Measurements from ENCODE around the gene GMNN. TPM values are rescaled to one million over a fixed set of nuclear protein-coding genes. Genes with fewer than 3 reads are reported as not detected.

Gene GMNN
- polyA plus RNA-seq, 3 donors: 2.6 to 5.2 (median 2.9) TPM

DNA sequence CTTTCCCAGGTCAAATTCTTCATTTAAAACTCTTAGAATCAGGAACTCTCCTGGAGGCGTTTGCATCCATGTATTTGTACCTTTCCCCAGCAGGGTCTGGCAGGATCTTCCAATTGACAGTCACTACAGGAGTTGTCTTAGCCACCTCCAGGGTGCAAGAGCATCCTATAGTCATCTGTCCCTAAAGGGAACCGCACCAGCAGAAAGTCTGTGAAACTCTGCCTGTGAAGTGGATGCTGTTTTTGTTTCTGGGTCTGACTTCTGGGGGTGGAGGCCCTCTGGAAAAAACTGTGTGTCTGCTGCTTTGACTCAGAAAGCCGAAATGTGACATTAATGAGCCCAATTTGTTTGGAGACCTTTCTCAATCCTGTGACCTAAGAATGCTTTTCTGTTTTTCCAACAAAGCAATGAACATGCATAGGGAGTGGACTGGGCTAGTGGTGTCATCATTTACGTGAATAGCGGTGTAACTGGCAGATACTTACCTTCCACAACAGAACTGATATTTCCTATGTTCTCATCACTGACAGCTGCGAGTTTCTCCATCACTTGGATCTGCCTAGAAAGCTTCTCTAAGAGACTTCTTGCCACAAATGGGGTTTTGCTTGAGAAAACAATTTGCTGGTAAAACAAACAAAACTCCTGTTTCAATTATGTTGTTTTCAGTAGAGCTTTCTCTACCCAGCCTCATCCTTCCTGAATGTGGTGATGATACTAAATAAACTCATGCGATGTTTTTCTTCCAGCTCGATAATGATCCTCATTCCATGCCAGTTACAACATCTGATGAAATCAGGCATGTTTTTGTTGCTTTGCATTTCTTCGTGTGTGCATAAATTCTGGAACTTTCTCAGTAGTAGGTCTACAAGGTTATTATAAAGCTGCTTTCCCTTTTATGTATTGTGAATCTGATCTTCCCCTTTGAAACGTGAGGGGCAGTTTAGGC is 57.3 kb downstream of the GMNN start:
- WGBS (ENCODE audit: insufficient coverage): 85% methylated on average over 4 of the region's 10 CpGs
- Mint-ChIP-seq H3K36me3 (peaks cover 92 to 98% of the 10 kb centered on the region in 2 donors), H3K4me3 (no peak overlapping the region), H3K9me3 (no peaks in the 10 kb centered on the region), H3K27ac (peak overlapping the region in 2 of 7 donors; percentile 62 to 68), H3K27me3 (ENCODE audit: low read depth in 3 of 3) (peaks cover 0 to 2% (median 0%) of the 10 kb centered on the region in 3 donors), H3K4me1 (no peaks in the 10 kb centered on the region)
- TF ChIP-seq, protein P1, sequence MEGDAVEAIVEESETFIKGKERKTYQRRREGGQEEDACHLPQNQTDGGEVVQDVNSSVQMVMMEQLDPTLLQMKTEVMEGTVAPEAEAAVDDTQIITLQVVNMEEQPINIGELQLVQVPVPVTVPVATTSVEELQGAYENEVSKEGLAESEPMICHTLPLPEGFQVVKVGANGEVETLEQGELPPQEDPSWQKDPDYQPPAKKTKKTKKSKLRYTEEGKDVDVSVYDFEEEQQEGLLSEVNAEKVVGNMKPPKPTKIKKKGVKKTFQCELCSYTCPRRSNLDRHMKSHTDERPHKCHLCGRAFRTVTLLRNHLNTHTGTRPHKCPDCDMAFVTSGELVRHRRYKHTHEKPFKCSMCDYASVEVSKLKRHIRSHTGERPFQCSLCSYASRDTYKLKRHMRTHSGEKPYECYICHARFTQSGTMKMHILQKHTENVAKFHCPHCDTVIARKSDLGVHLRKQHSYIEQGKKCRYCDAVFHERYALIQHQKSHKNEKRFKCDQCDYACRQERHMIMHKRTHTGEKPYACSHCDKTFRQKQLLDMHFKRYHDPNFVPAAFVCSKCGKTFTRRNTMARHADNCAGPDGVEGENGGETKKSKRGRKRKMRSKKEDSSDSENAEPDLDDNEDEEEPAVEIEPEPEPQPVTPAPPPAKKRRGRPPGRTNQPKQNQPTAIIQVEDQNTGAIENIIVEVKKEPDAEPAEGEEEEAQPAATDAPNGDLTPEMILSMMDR (IDR thresholded peaks at IDR 0.05): no peak
- Histone ChIP-seq H3K36me3 (replicated peaks in 1 of 2; ENCODE audit: control insufficient read depth in 1 of 2, insufficient read depth in 2 of 2, low read length in 2 of 2) (peaks cover 92 to 100% of the 10 kb centered on the region in 2 donors), H3K9ac (ENCODE audit: insufficient read depth, low read length, poor library complexity, severe bottlenecking) (no peak overlapping the region), H3K27ac (ENCODE audit: low read depth in 1 of 2, low read length in 2 of 2) (peak overlapping the region in 1 of 2 donors; percentile 21), H4K20me1 (ENCODE audit: insufficient read depth, low read length) (peaks cover 99% of the 10 kb centered on the region), H3K4me3 (replicated peaks in 1 of 3; ENCODE audit: low read depth in 2 of 3, low read length in 3 of 3) (no peak overlapping the region), H3K27me3 (ENCODE audit: control insufficient read depth in 2 of 2, insufficient read depth in 2 of 2, low read length in 2 of 2) (no peaks in the 10 kb centered on the region), H3K79me2 (ENCODE audit: insufficient read depth, low read length) (no peaks in the 10 kb centered on the region), H3K4me1 (ENCODE audit: control insufficient read depth in 1 of 2, insufficient read depth in 2 of 2, low read length in 2 of 2) (no peaks in the 10 kb centered on the region), H3K4me2 (replicated peaks; ENCODE audit: extremely low read depth, low read length, poor library complexity, severe bottlenecking) (no peak overlapping the region), H3K9me3 (replicated peaks in 1 of 2; ENCODE audit: control insufficient read depth in 1 of 2, insufficient read depth in 1 of 2, low read length in 2 of 2) (no peaks in the 10 kb centered on the region), H2AFZ (ENCODE audit: insufficient read depth, low read depth, low read length, poor library complexity, severe bottlenecking) (no peak overlapping the region)
- intact Hi-C loops (cut with micrococcal nuclease): no loop called here
- no peak for DNase-seq

DNA sequence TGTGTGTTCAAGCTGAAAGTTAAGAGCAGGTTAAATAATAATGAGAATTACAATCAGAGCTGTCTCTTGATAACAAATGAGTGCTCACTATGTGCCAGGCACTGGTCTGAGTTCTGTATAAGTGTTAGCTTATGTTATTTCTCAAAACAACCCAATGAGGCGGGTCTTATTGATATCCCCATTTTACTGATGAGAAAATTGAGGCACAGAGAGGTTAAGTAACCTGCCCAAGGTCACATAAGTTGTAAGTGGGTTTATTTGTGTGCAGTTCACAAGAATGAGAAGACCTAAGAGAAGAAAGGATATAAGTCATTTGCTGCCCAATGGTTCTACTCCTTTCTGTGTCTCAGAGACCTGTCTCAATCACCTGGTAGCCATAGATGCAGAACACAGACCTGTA is 58.1 kb downstream of the GMNN start:
- H3K36me3 ChIP-seq (replicated peaks in 1 of 2; ENCODE audit: control insufficient read depth in 1 of 2, insufficient read depth in 2 of 2, low read length in 2 of 2): peaks cover 90 to 100% of the 10 kb centered on the region in 2 donors
- H3K36me3 Mint-ChIP-seq: peaks cover 87 to 96% of the 10 kb centered on the region in 2 donors
- intact Hi-C loops (cut with micrococcal nuclease): no loop called here
- no peak overlapping the region for H2AFZ ChIP-seq (ENCODE audit: insufficient read depth, low read depth, low read length, poor library complexity, severe bottlenecking)
- peaks cover 0 to 2% (median 0%) of the 10 kb centered on the region in 3 donors for H3K27me3 Mint-ChIP-seq (ENCODE audit: low read depth in 3 of 3)
- no peak overlapping the region for H3K27ac ChIP-seq (ENCODE audit: low read depth in 1 of 2, low read length in 2 of 2)
- no peaks in the 10 kb centered on the region for H3K4me1 Mint-ChIP-seq
- no peaks in the 10 kb centered on the region for H3K79me2 ChIP-seq (ENCODE audit: insufficient read depth, low read length)
- H3K9ac ChIP-seq (ENCODE audit: insufficient read depth, low read length, poor library complexity, severe bottlenecking): no peak overlapping the region
- H3K9me3 ChIP-seq (replicated peaks in 1 of 2; ENCODE audit: control insufficient read depth in 1 of 2, insufficient read depth in 1 of 2, low read length in 2 of 2): no peaks in the 10 kb centered on the region
- H3K4me2 ChIP-seq (replicated peaks; ENCODE audit: extremely low read depth, low read length, poor library complexity, severe bottlenecking): no peak overlapping the region
- no CpG with 5 or more reads among the region's 1 CpG for WGBS (ENCODE audit: insufficient coverage)
- H3K4me3 ChIP-seq (replicated peaks in 1 of 3; ENCODE audit: low read depth in 2 of 3, low read length in 3 of 3): no peak overlapping the region
- H3K4me1 ChIP-seq (ENCODE audit: control insufficient read depth in 1 of 2, insufficient read depth in 2 of 2, low read length in 2 of 2): no peaks in the 10 kb centered on the region
- no peak overlapping the region for H3K4me3 Mint-ChIP-seq
- H3K27me3 ChIP-seq (ENCODE audit: control insufficient read depth in 2 of 2, insufficient read depth in 2 of 2, low read length in 2 of 2): no peaks in the 10 kb centered on the region
- DNase-seq: no peak
- H3K27ac Mint-ChIP-seq: no peak overlapping the region
- H4K20me1 ChIP-seq (ENCODE audit: insufficient read depth, low read length): peaks cover 99% of the 10 kb centered on the region
- H3K9me3 Mint-ChIP-seq: no peaks in the 10 kb centered on the region
- TF ChIP-seq, protein P1 (IDR thresholded peaks at IDR 0.05): no peak

Data from CD14-positive monocyte (primary cell).